GM19397 (cell line): Measurements from ENCODE around the gene SHC3.

Experiments
- ATAC-seq: cut with Tn5 transposase; IDR thresholded peaks from one replicate; pipeline ENCODE4 v1.9.1; 2021; ENCODE audit warnings: mild to moderate bottlenecking, moderate library complexity; ENCODE audit not compliant: unreplicated experiment

SHC3 gene

DNA sequence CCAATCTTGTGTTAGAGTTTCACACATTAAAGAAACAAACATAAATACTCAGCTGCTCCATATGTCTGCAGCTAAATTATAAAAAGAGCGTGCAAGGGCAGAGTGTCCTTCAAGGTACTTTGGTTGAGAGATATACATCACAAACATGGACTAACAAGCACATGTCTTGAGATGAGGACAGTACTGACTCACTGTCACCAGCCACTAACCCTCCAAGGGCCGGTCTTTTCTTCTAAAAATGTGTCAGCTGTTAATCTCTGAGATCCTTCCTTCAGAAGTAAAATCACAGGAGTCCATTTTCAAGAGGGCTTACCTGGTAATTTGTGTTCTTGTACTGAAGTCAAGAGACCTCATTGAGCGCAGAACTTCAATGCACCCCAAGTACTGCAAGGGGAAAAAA, 66.4 kb downstream of the SHC3 start:
- ATAC-seq, result no peak

DNA sequence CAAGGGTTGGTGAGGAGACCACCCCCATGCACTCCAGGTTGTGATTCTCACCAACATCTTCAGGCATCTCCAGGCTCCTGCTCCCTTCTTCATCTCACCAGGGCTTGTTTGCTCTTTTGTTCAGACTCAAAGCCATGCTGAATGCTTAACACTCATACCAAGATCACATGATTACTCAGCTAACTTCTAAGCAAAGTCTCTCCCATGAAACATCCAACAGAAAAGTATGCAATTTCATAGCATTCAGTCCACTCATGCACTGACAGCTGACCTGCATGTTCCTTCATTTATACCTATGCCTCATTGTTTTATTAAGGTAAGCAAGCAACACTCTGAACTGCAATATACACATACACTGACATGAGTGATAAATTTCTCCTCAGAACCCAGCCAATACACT, 69.0 kb downstream of the SHC3 start:
- ATAC-seq, result no peak

DNA sequence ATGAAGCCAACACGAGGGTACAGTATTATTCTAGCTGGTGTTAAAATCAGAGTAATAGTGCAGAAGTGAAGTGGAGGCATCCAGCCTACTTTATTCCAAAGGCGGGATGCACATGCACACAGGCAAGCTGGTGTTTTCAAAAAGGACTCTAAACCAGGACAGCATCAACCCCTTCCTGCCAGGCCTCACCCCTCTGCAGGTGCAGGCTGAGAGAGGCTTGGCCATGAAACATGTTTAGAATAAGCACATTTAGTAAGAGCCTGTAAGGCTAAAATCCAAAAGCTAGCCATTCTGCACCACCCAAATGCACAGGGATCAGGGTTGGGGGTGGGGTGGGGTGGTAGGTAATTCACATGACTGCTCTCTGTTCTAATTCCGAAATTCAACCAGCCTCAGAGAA, 71.2 kb downstream of the SHC3 start:
- no peak for ATAC-seq

DNA sequence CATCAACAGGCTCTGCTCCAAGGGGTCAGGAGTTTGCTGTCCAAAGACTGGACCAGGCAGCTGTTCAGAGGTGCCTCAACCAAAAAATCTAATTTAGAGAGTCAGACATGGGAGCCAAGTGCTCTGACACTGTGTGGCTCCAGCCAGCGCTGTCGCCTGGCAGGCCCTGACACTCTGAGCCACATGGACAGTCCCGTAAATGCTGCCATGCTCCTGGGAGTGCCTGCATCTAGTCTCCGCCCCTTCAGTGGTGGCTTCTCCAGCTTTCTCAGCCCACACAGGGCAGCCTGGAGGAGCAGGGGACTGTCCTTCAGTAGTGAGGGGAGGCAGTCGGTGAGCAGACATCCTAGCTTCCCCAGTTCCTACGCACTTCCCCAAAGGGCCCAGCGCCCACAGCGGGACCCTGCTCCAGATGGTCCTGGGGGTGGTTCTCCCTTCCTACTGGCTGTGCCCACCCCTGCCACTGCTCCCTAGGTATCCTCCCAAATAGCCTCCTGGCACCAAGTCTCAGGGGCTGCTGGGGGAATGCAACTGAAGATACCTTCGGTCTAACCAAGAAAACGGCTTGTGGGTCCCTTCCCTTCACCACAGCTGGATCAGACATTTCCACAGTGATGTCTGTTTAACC, 72.3 kb downstream of the SHC3 start:
- ATAC-seq, result no peak

DNA sequence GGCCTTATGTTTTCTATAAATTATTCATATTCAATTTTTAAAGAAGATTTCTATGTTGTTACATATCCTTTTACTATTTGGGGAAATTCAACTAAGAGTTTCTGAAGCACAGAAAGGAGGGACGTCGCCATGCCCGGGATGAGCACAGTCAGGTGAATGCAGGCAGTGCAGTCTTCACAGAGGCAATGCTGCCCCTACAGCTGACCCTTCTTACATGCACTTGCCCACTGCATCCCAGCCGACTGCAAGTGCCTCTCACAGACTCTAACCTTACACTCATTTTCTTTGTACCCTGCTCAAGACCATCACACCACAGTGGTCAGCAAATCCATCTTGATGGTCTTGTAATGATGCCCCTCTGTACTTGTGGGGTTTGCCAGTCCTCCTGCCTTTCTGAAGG, 73.8 kb downstream of the SHC3 start:
- no peak for ATAC-seq

DNA sequence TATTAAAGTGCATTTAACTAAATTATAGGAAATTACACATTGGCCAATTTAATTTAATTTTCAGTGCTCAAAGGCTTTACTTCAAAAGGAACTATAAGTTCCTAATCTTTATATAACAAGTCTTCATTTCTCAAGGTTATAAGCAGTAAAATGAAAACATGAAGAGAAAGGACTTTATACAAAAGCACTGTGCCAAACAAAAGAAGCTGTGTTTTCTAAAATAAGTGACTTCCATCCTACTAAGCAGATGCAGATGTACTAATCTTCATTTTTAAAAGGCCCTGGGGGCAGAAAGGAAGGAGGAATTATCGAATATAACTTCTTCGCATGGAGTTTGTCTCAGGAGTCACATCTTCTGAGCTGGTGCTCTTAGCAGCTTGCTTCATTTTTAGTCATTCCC, 81.4 kb downstream of the SHC3 start:
- no peak for ATAC-seq

DNA sequence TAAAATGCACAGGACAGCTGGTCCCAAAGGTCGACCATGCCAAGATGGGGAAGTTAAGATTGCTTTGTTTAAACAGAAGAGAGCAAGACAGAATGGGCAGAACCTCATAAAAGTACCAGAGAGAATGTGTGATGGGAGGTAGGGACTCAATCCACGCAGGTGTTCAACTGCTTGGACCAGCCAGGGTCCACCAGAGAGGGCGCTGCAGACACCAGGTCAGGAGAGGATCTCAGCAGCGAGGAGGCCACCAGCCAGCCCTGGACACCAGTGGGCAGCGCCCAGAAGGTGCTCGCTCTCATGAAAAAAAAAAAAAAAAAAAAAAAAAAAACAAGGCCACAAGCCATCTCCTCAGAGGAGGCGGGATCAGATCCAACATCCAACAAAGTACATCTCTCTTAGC, 81.8 kb downstream of the SHC3 start:
- ATAC-seq, result no peak

DNA sequence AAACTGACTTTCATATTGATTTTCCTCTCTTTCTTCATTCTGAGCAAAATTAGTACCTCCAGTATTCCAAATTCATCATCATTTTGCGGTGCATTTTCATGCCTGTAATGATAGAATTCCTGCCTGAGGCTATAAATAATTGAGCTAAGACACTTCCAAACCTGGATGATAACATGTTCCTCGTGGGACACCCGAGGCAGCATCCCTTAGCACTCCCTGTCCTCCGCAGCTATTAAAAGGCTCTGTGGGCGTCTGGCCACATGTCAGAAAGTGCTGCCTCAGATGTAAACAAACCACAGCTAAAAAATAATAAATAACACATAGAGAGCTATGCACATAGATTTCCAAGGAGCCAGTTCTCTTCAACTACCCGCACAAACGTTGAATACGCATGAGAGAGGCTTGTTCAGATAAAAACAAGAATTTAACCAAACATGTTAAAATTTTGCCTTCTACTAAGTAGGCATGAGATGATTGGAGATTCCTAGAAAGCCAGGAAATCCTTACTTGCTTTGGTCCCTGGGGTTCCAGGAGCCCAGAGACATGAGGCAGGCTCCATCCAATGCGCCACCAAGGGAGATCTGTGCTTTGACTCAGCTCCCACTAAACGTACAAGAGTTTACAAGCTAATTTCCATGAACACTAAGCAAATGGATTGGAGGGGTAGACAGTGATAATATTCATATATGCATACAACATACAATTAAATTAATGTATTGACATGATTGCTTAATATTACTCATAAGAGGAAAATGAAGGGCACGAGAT, 82.7 kb downstream of the SHC3 start:
- ATAC-seq, result no peak

DNA sequence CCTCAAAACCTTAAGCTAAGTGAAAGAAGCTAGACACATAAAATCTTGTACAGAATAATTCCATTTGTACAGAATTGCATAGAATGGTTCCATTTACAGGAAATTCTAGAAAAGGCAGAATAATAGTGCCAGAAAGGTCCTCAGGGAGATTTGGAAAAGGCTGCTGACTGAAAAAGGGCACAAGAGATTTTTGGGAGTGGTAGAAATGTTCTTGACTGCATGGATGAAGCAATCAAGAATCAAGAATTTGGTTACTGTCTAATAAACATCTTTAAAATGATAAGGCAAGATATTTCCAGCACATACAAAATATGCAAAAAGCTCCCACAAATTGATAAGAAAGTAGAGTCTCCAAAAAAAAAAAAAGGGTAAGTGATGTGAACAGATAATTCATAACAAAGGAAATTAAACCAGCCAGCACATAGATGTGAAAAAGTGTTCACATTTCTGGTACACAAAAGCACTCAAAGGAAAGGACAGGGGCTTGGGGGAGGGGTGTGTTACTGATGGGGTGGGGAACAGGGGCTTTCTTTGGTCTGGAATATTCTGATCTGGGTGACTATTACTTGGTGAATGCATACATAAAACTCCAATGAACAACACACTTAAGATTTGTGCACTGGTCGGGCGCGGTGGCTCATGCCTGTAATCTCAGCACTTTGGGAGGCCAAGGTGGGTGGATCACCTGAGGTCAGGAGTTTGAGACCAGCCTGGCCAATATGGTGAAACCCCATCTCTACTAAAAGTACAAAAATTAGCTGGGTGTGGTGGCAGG, 85.2 kb downstream of the SHC3 start:
- no peak for ATAC-seq

DNA sequence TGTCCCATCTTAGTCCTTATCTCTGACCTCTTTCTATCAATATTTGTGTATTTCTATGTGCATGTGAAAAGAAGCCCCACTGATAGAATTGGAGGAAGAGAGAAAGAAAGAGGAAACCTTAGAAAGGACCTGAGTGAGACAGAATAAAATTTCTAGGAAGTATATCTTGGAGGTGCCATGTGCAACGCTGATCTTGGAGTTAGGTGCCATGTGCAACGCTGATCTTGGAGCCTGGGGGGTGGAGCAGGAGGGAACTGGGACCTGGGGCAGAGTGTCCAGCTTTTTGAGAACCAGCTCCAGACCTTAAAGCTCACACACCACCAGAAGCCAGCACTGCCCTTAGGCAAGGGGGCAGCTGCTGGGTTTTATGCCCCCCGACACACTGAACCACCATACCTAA, 89.4 kb downstream of the SHC3 start:
- ATAC-seq, result no peak

DNA sequence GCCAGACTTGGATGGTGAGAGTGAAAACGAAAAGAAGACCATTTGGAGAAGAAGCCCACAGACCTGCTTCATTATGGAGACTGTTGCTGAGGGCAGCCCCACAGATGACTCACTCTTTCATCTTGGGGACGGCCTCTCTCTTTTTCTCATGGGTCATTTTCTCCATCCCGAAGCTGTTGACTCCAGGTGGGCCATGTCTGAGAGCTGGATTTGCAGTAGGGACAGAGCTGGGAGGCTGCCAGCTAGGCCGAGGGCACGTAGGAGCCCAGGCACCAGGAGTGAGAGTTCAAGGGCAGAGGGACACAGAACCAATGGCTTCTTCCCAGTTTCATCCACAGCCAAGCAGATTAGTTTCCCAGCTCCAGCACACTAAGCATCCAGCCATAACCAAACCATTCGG, 95.0 kb downstream of the SHC3 start:
- ATAC-seq, result no peak

DNA sequence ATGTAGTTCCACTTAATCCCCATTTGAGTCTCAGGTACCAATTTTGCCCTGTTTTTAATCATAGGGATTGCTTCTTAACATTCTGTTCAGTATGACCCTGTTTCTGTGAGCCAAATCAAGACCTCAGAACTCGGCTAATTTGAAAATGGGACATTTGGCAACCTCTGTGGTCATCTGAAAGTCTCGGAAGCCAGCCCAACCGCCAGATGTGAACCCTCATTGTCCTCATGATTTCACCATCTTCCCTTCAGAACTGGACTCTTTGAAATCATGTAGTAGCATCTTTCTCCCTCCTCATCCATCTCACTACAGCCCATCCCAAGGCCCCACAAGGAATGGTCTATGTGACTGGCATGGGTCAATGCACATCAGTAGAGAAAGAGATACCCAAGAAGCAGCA, 98.4 kb downstream of the SHC3 start:
- ATAC-seq, result no peak

DNA sequence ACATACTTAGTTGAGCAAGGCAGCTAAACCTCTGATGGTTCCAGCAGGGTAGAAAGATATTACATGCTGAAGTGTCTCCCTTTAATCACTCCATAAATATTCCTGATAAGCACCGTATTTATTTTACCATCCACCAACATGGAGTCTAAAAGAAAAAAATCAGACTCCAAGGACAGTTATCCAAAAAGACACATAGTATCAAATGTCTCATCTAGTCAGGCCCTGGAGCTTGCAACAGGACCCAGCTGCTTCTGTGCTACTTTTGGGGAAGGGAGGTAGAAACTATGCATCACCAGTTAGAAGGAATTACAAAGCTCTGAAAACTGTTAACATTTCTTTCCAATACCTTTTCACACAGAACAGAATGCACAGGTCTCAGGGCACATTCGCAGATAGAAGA, 99.2 kb downstream of the SHC3 start:
- no peak for ATAC-seq

DNA sequence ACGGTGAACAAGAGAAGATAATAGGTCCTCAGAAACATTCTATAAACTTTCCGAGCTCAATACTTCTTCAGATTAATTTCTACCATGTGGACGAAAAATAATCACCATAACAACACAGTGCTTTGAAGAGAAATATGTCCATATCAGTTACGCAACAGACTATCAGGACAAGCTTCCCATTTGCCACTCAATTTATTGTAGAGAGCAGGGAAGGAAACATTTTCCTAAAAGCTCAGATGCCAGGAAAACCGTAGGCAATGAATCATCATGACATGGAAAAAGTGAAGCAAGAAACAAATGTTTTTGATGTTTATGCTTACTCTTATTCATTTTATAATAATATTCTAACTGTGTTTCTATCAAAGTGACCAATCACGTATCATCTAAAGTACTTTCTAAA, 99.8 kb downstream of the SHC3 start:
- ATAC-seq, result no peak

DNA sequence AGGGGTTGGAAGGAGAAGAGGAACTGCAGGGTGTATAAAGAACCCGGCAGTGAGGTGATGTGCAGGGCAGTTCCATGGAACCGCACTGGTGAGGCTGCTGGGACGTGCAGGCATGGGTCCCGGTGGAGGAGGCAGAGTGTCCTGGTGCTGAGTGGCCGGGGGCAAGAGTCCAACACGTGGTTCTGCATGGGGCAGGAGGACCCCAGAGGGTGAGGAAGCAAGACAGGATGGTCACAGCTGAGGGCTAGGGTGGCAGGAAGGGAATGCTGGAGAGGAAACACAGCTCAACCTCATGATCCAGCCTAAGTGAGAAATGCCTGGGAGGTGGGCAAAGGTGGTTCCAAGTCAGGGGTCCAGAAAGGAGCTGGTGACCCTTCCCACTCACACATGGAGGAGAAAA, 100.2 kb downstream of the SHC3 start:
- no peak for ATAC-seq

DNA sequence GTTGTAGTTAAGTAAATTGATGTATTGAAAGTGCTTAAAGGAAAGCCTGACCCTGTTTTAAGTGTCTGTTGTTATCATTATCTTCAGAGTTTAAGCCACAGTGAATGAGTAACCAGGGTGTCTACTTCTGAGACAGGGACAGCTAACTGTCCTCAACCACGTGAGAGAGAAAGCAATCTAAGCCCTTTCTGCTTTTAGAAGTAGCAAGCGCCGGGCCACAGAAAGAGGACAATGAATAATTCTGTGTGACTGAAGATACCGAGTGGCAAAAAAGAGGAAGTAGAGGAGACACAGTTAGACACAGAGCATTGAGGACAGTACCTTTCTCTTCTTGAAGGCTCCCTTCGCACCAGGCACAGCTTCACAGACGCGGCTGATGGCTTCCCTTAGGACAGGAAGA, 101.1 kb downstream of the SHC3 start:
- ATAC-seq, result no peak

DNA sequence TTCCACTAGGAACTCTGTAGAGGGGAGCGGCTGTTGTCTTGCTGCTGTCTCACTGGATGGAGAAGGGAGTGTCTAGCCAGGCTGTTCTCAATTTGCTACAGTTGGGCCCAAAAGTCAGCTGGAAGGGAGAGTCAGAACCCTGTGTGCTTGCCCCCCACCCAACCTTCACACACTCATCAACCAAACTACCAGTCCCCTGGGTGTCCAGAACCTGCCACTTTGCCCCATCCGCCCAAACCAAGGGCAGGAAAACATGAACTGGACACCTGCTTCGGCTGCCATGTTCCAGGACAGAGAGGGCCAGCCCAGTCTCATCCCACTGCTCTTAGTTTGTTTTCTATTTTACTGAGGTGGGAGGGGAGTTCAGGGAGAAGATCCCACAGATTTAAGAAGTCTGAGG, 105.2 kb downstream of the SHC3 start:
- no peak for ATAC-seq

DNA sequence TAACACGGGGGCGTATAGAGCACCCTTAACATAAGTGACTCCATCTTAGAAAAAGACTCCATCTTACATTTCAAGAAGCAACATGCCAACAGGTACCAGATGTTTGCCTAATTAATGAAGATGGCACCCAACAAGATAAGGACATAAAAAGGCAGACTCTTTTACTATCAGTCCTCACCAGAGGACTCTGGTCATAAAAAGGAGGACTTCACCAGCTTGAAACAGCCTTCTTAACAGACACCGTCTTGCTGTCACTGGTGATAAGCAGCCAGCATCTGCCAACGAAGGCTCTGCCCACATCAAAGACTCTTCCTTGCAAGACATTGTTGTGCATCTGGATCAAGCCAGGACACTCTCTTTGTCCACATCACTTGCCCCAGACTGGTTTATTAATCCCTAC, 107.0 kb downstream of the SHC3 start:
- ATAC-seq, result no peak

DNA sequence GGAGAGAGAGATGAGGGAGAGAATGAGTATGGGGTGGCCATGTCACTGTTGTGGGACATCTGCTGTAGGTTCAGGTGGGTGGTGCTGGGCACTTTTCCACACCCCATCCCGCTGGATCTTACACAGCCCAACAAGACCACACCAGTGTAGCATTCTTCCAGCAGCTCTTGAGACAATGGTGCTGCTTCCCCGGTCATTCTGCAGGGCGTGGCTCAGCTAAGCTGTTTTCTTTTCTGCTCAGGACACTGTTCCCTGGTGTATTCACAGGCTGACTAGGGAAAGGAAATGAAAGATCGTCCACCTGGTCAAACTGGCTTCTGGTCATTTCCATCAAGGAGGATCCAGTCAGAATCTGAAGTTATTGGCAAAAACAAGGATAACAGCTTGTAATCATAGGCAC, 111.8 kb downstream of the SHC3 start:
- ATAC-seq, result no peak

DNA sequence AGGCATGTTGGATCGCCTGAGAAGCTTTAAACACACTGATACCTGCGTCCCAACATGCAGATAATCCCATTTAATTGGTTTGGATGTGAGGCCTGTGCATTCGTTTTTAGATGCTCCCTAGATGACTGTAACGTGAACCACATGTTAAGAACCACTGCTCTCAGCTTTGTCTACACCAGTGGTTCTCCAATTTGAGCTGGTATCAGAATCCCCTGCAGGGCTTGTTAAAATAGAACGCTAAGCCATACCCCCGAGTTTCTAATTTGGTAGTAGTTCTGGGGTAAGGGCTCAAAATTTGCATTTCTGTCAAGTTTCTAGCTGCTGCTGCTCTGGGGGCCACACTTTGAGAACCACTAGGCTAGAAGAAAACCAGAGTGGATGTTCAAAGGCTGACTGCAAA, 112.7 kb downstream of the SHC3 start:
- no peak for ATAC-seq

DNA sequence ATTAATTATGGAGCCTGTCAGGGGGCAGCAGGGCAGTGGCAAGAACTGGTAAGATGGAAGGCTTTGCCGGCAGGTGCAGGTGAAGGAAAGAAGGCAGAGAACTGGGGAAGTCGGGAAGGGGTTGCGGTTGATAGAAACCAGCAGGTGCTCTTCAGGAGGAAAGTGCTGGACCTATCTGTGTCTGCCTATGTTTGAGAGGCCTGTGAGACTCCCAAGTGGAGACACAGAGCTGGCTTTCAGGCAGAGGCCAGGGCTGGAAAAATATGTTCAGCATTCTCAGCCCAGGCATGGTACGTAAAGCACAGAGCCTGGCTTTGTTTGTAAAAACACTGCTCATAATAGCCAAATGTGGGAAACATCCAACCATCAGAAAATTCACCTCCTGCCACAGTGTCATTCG, 117.8 kb downstream of the SHC3 start:
- ATAC-seq, result no peak

DNA sequence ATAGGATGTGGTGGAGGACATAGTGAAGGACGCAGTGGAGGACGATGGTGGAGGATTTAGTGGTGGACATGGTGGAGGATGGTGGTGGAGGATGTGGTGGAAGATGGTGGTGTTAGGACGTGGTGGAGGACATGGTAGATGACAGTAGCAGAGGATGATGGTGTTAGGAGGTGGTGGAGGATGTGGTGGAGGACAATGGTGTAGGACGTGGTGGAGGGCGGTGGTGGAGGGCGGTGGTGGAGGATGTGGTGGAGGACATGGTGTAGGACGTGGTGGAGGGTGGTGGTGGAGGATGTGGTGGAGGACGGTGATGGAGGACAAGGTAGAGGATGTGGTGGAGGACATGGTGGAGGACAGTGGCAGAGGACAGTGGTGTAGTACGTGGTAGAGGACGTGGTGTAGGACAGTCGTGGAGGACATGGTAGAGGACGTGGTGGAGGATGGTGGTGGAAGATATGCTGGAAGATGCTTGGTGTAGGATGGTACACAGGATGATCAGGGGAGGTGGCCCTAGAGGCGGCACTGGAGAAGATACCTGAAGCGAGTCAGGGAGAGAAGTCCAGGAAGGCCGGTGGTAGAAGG, 118.6 kb downstream of the SHC3 start:
- no peak for ATAC-seq
